Hindlimb muscle (tissue), 1 donor: ENCODE measurements around the gene DNM3. TPM values are rescaled to one million over a fixed set of nuclear protein-coding genes. Genes with fewer than 3 reads are reported as not detected.
A peak's percentile ranks its signal among the peaks of the same experiment; 100 is the strongest.

Source experiments
- DNase-seq: peaks from one replicate; pipeline ENCODE4 v3.0.0-alpha.2; 2013
- polyA plus RNA-seq: library from polyadenylated mRNA; unstranded; fragments of 120-200 nt; gene quantifications from one replicate; pipeline ENCODE4 v1.2.1, GENCODE V29; 2013; ENCODE audit not compliant: insufficient read length

Gene DNM3
- polyA plus RNA-seq, 1 donor: 1.9 TPM

DNA sequence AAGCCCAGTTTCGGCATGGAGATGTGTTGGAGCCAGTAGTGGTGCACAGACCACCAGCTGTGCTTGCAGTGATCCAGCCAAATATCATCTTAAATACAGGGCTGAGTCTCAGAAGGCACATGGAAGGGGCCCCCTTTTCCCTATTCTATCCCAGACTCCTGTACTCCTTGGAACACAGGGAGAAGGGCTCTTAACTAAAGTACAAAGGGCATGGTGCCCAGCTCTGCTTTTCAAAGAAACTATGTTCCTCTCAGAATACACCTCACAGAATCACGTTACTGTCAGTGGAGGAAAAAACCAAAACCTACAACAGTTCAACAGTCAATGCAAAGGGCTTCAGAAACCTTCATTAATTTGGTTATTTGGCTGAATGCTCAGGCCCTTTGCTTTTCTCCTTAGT, 398.6 kb downstream of the DNM3 start:
- DNase-seq: peak; percentile 38

DNA sequence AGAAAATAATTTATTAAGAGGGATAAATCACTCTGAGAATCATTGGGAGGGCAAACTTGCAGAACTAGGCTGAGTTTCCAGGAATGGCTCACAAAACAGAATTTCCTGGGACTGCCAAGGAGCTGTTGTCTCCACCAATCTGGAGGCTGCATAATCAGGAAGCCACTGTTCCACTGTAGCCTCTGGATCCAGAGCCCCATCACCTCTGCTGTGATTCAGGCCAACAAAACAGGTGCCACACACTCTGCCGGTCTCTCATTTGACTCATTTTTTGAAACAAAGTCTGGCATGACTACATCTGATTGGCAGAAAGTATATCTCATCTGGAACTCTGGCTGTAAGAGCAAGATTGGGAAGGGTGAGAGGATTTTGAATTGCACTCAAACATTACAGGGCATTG, 400.2 kb downstream of the DNM3 start:
- DNase-seq: no peak

DNA sequence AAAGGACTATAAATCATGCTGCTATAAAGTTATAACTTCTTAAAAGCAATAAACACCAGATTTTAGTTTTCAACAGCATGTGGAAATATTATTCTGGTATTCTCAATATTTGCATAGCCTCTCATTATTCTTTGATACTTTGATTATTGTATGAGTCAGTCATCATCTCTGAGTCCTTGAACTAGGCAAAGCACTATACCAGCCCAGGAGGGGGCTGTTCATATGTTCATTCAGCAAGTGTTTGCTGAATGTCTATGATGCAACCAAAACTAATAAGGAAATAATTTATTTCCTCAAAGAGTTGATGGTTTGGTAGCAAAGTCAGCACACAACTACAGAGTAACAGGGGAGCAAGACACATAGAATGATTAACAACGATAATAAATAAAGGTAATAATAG, 403.6 kb downstream of the DNM3 start:
- DNase-seq: no peak

DNA sequence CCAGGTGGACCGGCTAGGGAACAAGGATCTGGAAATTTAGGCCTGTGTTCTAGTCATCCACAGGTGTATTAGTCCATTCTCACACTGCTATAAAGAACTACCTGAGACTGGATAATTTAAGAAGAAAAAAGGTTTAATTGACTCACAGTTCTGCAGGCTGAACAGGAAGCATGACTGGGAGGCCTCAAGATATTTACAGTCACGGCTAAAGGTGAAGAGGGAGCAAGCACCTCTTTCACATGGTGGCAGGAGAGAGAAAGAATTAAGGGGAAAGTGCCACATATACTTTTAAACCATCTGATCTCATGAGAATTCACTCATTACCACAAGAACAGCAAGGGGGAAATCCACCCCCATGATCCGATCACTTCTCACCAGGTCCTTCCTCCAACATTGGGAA, 404.5 kb downstream of the DNM3 start:
- no peak for DNase-seq

DNA sequence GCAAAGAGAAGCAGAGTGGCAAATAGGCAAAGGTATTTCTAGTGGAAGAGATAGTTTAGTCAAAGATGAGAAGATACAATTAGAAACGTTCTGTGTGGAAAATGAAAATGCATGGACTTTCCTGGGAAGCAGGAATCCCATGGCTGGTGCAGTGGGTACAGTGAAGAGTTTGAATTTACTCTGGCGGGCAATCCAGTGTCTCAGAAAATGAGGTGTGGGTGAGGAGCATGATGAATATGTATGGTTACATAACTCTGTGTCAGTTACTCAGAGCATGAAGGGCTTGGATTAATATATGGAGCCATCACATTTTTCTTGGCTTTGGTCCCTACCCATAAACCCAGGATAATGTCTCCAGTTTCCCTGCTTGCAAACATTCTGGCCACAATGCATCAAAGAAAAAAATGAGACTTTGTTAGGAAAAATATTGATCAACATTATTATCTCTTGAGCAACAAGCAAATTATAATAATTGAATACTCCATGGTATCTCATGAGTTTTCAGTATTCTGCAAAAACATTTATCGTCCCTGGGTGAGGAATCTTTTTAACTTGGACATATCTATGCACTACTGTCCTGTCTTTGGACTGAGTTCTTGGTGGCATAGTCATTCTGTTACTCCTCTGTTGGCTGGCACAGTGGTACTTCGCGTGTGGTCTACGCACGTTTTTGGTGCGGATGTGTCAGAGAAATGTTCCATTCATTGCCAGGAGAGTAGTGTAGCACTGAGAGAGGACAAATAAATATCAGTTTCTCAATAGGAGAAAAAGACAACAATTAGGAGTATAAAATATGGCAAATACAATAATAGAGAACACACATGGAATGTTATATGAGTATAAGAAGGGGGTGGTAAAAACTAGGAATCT, 405.5 kb downstream of the DNM3 start:
- no peak for DNase-seq

DNA sequence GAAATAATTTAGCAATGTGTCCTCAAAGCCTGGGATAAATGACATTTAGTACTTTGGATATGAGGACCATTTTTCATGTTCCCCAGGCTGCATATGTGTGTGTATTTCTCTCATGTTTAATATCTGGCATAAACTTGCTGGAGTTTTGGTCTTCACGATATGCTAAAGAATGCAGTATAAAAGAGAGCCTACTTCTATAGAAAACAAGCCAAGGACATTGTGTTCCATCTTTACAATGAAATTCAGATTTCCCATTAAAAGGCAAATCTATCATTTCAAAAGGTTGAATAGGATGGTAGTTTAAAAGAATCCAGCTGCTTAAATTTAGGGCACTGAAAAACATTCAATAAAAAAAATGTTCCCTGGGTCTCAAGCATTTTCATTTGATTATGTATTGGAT, 410.2 kb downstream of the DNM3 start:
- no peak for DNase-seq

DNA sequence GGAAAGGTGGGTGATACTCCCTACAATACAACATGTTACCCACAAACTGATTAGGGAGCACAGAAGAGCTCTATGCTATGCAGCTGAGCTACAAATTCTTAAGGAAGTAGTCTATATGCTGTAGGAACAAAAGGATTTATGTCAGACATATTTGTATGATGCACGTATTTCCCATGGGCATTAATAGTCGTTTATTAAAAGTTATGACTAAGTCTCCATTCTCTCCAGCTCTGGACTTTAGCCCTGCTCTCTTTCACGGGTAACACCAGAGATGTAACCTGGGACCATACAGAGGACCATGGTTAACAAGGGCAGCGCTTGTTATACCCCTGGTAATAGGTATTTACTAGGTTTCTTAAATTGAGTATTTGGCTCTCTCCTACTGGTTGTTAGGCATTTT, 411.0 kb downstream of the DNM3 start:
- no peak for DNase-seq

DNA sequence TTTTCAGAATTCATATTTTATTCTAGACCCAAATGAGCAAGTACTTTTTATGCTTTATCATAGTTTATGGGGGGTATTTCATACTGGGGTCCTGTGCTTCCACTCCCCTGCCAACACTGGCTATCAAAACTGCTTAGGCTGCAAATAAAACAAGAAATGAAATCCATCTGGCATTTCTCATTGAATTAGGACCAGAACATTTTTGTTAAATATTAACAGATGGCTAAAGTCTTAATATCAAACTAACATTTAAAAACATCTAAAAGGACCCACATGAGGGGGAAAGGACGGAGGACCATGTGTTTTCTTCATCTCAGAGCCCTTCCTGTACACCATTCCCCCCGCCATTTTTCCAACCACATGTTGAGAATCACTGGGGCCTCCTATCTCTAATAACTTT, 411.7 kb downstream of the DNM3 start:
- no peak for DNase-seq

DNA sequence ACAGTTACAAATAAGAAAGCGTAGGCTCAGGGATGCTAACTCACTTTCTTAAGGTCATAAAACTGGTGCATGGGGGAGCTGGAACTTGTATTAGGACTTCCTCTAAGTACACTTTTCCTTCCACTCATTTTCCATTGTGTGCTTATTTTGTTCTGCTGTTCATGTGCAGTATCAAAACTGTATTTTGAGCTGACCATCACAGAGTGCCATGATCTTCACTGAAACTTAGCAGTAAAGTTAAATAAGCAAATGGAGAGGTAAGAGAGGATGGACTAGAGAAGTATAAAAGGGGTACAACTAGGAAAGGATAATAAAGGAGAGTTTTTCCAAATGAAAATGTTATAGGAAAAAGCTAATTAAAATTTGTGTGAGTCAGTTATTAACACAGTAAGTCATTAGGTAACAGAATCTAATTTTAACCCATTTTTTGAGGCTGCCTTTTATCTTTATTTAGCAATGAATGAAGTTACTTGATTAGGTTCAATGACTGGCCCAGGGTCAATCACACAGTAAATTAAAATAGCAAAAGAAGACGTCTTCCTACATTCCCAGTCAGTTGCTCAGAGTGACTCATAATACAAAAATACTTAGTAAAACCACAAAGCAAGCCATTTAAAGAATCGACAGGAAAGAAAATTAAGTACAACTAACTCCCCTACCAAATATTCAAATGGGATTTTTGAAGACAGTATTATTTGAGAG, 413.4 kb downstream of the DNM3 start:
- DNase-seq: no peak

DNA sequence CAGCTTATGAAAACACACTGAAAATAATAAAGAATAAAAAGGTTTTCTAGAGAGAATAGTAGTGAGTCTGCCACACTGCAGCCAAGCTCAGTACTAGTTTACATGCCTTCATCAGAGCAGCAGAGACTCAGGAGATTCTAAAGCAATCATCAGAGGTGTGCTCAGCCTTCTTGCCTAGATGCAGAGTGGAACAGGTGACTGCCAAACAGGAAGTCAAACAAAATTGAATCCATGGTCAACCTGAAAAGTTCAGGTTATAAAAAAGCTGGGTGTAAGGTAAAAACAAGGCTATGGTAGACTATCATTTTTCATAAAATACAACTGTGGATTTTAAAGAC, 413.9 kb downstream of the DNM3 start:
- no peak for DNase-seq

DNA sequence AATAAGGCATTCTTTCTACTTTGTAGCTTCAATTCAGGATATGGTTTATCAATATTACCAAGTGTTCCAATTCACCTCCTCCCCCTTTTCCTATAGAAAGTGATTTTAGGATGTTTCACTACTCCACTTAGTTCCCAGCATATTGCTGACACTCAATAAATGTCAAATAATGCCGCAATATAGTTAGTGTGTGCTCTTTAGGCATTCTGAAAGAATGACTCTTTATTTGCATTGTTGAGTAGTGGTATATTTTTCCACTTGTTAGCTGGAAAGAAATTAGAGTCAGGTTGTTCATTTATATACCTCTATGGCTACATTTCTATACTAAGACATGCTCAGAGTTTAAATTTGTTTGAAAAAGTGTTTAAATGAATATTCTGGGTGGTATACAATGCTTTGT, 424.6 kb downstream of the DNM3 start:
- no peak for DNase-seq

DNA sequence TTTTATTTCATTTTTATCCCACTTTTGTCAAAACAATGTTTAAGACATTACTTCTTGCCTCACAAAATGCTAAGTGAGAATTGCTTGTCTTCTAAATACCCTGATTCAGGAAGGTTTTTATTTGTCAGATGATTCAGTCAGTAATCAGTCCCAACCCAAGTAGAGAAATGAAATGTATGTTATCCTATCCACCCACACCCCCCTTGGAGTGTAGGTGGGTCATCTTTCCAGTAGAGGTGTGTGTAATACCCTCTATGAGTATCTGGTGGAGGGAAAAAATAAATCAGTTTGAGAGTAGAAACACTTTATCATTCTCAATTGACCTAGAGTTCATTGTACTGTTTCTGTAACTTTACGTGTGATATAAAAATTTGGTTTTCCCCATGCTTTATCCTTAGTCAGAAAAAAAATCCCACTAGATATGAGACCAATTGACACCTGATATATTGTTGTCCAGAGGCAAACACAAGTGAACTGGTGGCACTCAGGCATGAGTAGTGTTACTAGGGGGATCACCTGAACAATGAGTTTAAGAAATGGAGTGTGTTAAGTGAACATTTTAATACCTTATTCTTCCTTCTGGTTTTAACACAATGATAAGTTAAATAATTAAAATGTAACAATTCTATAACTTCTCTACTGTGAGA, 425.4 kb downstream of the DNM3 start:
- DNase-seq: no peak

DNA sequence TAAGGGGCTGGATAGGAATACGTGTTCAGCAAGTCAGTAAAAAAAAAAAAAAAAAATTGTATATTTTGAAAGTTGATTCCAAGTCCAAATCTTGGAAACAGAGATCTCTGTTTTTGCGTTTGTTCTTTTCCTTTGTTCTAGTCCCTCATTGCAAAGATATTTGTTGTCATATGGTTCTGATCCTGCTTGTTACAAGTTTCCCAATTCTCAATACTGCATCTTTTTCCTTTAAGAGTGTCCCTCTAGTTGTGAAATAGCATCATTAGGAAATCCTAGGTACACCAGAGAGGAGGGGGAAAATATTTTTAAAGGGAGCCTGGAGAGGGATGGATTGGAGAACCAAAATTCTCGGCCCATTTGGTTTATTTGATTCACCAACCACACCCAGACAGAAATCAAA, 426.9 kb downstream of the DNM3 start:
- no peak for DNase-seq

DNA sequence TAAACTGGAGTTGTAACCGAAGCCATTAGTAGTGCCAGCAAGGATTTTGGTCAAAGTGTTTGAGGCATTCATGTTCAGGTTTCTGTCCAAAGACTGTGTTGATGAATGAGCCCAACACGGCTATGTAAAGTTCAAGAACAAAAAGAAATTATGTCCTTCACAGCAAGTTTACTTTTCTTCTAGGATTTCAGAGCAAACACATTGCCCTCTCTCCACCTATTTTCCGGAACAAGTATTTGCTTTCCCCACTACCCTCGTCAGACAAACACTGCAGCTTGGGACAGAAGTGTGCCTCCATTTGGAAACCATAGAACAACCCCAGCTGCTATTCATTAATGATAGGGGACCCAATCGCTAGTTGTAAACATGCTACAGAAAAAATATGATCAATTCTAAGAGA, 427.8 kb downstream of the DNM3 start:
- no peak for DNase-seq

DNA sequence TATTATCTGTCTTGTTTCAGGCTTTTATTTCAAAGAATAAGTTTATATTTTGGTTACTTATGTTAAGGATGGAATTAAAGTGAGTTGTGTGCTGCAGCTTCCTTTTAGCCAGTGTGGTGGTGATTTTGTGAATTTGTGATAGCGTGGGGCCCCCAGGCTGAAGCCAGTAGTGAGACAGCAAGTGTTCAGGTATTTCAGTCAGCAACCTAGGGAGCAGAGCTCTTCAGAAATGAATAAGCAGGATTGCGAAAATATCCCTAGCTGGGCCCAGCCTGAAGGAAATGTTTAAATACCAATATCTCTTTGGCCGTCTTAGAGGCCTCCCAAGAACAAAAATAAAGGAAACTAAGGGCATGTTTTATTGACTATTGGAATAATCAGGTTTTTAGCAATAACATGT, 428.3 kb downstream of the DNM3 start:
- DNase-seq: no peak

DNA sequence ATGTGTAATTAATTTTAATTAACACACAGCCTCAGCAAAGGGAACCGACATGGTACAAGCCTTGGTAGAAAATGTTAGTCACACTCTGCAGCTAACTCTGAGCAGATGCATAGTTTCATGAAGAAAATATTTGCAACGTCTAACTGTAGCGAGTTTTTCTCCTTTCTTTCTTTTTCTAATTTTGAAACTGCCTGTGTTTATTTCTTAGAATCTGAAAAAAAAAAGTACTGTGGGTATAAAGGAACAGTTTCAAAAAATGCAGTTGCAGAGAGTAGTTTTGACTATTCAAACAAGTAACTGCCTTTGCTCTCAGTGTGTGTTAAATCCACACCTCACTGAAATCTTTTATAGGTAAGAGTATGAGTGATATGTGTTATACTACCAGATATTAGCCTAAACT, 429.3 kb downstream of the DNM3 start:
- DNase-seq: no peak

DNA sequence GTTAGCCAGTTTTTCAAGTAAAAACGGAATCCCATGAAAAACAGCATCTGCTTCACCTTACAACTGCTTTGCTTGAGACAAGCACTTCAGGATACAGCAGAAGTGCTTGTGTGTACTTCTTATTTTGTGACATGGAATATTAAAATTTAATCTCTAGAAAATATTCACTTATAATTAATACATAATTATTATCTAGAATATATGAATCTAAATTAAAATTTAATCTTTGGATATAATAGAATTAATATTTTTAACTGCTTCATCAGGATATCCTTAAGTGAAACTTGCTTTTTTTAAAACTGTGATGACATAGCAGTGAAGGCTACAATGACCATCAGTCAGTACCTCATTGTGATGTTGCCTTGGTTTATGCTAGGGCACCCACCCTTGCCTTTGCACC, 430.8 kb downstream of the DNM3 start:
- DNase-seq: no peak

DNA sequence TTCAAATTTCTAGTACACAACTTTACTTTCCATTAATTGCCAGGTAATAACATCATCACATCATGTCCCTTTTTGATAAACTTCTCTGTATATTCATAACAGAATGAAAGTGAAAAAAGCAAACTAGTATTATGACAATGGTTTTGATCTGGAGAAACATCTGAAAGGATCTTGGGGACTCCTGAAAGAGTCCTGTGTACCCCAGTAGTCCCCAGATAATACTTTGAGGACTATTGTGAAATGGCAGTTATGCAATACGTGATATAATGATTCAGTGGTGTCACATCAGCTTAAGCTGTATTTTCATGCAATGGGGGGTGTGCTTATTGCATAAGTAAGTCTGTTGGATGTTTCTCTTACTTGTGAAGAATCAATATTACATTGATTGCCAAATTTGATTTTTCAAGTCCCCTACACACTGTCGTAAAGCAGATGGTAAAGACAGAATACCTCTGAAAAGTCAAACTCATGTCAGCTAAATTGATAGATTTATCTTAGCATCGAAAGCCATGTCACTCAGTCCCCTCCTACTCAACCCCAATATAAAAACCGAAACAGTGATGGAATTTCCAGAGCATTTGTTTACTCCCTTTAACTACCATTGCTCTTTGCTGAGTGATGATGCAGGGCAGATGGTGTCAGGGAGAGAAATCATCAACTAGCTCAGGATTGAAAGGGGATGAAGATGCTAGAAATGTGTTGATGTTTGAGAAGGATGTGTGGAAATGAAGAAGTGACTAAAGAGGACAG, 432.5 kb downstream of the DNM3 start:
- no peak for DNase-seq

DNA sequence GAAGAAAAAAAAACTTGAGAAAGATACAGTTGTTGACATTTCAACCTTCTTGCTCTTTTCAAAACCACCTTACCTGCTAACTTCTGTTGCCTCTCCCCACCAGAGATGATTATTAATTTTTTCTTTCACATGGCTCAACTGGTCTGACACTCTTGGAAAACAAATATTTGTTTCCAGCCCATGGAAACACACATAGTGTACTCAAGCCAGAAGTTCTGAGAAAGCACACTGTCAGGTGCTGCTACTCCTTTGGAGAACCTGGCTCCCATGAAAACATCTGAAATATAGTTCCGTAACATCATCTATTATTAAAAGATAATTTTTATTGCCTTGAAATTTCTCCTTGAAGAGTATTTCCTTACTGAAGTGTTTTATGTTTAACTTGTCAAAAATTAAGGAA, 434.2 kb downstream of the DNM3 start:
- DNase-seq: no peak

DNA sequence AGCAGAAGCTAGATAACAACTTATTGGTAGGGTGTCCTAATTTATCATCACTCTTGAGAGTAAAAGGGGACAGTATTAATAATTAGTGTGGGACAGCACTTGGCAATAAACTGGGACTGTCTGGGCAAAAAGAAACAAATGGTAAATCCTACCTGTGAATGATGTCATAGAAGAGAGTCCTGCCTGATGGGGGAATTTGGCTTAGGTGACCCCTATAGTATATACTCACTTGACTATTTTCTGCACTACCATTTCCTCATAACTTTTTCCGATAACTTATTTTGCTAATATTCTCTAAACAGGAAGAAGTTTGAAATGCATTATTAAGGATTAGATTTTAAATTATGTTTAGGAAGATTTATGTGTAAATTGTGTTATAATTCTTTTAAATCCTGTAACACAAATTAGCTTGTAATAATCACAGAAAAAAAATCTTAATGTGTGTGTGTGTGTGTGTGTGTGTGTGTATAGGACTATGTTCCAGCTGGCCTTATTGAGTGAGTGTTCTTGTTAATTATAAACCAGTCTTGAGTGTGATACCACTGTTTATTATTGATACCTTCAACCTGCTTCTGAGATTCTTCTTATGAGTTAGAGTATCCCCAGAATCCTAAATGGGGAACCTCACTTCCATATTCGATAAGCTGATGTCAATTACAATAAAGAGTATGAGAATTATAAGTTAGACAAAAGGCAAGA, 435.0 kb downstream of the DNM3 start:
- no peak for DNase-seq

DNA sequence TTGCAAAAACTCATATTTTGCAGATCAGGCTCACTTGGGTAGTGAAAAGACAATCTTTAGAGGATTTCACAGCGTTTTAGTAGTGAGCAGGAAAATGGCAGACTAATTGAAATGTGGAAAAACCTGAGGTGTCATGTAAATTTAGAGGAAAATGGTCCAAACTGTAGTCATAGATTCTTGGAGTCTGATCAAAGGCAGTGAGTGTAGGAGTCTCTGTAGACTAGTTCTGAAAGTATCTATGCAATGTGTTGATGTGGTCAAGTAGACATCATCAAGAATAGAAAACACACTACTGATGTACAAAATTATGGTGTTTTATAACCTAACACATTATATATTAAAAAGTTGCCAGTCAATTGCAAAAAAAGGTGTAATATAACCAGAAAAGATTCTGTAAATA, 436.0 kb downstream of the DNM3 start:
- DNase-seq: no peak

DNA sequence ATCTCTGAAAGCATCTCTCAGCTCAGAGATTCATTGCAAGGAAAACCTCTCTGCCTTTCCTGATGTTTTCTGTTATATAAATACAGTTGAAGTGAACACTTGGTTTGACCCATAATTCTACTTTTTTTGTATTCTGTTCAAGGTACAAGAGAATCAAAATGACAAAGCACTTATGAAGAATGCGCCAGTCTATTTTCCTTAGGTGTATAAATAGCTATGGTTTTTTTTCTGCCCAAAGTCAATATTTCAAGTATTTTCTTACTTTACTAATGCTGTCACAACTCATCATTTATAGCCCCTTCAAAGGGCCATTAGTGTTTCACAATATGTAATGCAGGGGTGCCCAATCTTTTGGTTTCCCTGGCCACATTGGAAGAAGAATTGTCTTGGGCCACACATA, 436.7 kb downstream of the DNM3 start:
- DNase-seq: no peak

DNA sequence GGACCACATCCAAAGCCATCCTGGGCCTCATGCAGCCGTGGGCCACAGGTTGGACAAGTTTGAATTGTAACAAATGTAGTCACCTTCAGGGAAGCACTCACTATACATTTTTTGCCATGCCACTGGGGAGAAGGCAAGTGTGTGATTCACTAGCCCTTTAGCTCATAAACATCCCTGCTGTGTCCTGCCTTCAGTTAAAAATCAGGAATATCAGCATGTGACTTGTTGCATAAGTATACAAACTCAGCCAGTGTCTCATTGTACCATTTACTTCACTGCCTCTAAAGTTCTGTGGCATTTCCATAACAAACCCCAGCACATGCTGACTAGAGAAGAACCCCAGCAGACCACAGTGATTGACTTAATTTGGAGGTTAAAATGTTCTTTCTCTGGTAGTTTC, 437.2 kb downstream of the DNM3 start:
- no peak for DNase-seq
